Lower lobe of right lung (tissue), 2 donors: ENCODE measurements around the gene SRGAP3. TPM values are rescaled to one million over a fixed set of nuclear protein-coding genes. Genes with fewer than 3 reads are reported as not detected.

ENCODE experiments used
- ATAC-seq, 2 donors: fragments of 200-7000 bp; cut with Tn5 transposase; one replicate each; pipeline ENCODE4 v1.9.1; 2020 to 2022; ENCODE audit warnings: mild to moderate bottlenecking in 2 of 2, moderate library complexity in 2 of 2
- DNase-seq: peaks from one replicate; pipeline ENCODE4 v3.0.0-alpha.2; 2020
- H3K27ac ChIP-seq: fragments of 200-600 bp; one replicate; pipeline ENCODE4 v1.8.0; 2022
- H3K27me3 ChIP-seq: fragments of 200-600 bp; one replicate; pipeline ENCODE4 v1.8.0; 2022; ENCODE audit warnings: low read depth
- H3K36me3 ChIP-seq: fragments of 200-600 bp; one replicate; pipeline ENCODE4 v1.8.0; 2022; ENCODE audit warnings: mild to moderate bottlenecking
- H3K4me1 ChIP-seq: fragments of 200-600 bp; one replicate; pipeline ENCODE4 v1.8.0; 2022
- H3K4me3 ChIP-seq: fragments of 200-600 bp; one replicate; pipeline ENCODE4 v1.8.0; 2022; ENCODE audit warnings: mild to moderate bottlenecking
- H3K9me3 ChIP-seq: fragments of 200-600 bp; one replicate; pipeline ENCODE4 v1.8.0; 2022
- intact Hi-C: fragments of 100-400 bp; cut with DNase I; formaldehyde crosslinking; loops from one replicate; pipeline ENCODE4 v1.11.0; 2022
- total RNA-seq: library from RNA; stranded (reverse); fragmentation: NEBNext Ultra II Directional; extraction: Animal tissue kit (Norgen Biotek cat#: 25700); gene quantifications from one replicate; pipeline ENCODE4 v1.2.1, GENCODE V29; 2021
- TF ChIP-seq, protein P1 (sequence below): fragments of 200-600 bp; IDR thresholded peaks from one replicate; pipeline ENCODE4 v1.8.0; 2022; ENCODE audit warnings: antibody characterized with exemption, mild to moderate bottlenecking
- donor health status: DM: no; HTN: yes; CAD: no; lungs with severe emphysema.

Gene SRGAP3
- total RNA-seq, 1 donor from 2014 or later = 7.8 TPM

DNA sequence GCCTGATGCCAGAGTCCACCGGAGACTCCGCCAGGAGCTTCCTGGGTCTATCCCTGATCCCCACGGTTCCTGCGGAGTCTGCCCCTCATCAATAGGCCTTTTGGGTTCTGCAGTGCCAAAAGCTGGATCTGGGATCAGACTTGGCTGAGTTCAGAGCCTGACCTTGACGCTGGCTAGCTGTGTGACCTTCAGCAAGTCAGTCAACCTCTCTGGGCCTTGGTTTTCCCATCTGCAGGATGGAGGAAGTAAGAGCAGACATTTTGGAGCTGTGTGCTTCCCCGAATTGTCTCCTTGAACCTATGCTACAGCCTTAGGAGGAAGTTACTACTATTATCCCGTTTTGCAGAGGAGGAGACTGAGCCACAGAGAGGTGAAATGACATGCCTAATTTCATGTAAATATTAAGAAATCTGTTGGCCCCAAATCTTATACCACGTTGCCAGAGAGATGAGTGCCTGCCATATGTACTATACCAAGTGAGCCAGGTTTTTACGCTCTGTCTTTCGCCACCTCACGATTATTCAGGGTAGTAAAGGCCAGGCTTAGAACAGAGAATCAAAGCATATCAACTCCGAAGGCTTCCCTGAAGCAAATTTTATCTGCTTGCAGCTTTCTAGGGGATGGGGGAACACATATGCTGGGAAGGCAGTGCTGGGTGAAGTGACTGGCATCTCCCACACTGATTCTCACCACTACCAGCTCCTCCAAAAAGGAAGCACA, 112.5 kb downstream of the SRGAP3 start:
- Histone ChIP-seq H3K4me1 (peaks cover 9% of the 10 kb centered on the region), H3K27ac (no peak overlapping the region), H3K27me3 (peaks cover 7% of the 10 kb centered on the region), H3K36me3 (no peaks in the 10 kb centered on the region), H3K4me3 (no peak overlapping the region), H3K9me3 (no peaks in the 10 kb centered on the region)
- intact Hi-C loops = no loop called here
- ATAC-seq (no peak), DNase-seq (no peak)
- TF ChIP-seq, protein P1, sequence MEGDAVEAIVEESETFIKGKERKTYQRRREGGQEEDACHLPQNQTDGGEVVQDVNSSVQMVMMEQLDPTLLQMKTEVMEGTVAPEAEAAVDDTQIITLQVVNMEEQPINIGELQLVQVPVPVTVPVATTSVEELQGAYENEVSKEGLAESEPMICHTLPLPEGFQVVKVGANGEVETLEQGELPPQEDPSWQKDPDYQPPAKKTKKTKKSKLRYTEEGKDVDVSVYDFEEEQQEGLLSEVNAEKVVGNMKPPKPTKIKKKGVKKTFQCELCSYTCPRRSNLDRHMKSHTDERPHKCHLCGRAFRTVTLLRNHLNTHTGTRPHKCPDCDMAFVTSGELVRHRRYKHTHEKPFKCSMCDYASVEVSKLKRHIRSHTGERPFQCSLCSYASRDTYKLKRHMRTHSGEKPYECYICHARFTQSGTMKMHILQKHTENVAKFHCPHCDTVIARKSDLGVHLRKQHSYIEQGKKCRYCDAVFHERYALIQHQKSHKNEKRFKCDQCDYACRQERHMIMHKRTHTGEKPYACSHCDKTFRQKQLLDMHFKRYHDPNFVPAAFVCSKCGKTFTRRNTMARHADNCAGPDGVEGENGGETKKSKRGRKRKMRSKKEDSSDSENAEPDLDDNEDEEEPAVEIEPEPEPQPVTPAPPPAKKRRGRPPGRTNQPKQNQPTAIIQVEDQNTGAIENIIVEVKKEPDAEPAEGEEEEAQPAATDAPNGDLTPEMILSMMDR = no peak

DNA sequence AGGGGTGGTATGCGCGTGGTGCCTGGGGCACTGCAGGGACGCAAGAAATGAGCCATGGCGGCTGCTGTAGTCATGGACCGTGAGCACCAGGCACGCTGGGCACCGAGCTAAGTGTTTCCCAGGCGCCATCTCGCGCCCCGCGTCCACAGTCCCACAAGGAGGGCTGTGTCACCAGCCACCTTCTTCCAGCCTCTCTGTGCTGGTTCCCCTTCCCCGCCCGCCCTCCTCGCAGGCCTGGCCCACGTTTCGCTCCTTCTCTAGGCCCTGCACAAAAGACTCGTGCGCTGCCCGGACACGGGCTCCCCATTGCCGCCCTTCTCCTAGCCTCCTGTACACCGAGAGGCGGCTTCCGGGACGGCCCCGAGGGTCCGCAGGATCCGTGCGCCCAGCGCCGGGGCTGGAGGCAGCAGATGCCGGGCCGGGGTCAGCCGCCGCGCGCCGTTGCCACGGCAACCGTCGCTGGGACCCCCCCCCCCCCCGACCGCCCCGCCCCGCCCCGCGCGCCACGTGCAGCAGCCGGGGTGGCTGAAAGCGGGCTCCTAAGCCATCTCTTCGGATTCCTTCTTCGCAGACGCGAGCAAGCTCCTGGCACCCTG, 113.4 kb downstream of the SRGAP3 start:
- peak; percentile 21 to 59 for ATAC-seq
- H3K4me3 ChIP-seq = peak overlapping the region; percentile 41
- no peak for DNase-seq
- H3K36me3 ChIP-seq = no peaks in the 10 kb centered on the region
- peaks cover 7% of the 10 kb centered on the region for H3K27me3 ChIP-seq
- peaks cover 9% of the 10 kb centered on the region for H3K4me1 ChIP-seq
- no peak overlapping the region for H3K27ac ChIP-seq
- TF ChIP-seq, protein P1 = no peak
- intact Hi-C loops = no loop called here
- H3K9me3 ChIP-seq = no peaks in the 10 kb centered on the region

DNA sequence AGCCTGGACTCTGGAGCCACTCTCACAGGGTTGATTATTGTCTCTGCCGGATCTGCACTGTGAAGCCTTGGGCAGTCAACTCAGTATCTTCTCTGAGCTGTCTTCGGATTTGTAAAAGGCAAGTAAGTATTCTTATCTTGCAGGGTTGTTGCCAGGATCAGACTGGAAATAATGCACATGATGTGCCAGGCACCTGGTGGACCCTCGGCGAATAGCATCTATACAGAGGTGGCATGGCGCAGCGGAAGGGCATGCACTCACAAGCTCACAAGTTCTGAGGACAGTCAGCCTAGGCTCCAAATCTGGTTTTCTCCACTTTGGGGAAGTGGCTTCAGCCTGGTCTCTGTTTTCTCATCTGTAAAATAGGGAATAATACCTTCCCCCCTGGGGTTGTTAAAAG, 113.9 kb downstream of the SRGAP3 start:
- DNase-seq (no peak), ATAC-seq (no peak)
- Histone ChIP-seq H3K27ac (no peak overlapping the region), H3K4me3 (no peak overlapping the region), H3K27me3 (peaks cover 7% of the 10 kb centered on the region), H3K36me3 (no peaks in the 10 kb centered on the region), H3K9me3 (no peaks in the 10 kb centered on the region), H3K4me1 (peaks cover 9% of the 10 kb centered on the region)
- TF ChIP-seq, protein P1 = no peak
- intact Hi-C loops = no loop called here

DNA sequence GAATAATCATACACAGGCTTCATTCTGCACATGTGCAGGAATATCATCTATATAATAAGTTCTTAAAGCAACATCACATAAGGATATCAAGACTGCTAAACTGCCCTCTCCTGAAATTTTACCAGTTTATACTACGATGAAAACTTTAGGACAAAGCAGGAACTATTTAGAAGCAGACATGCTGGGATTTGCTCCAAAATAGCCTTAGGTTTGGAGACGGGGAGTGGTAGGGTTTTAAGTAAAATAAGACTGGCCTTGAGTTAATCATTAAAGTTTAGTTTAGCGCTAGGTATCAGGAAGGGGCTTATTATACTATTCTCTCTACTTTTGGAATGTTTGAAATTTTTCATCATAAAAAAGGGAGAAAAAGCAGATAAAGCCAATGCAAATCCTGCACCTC, 115.8 kb downstream of the SRGAP3 start:
- peaks cover 9% of the 10 kb centered on the region for H3K4me1 ChIP-seq

DNA sequence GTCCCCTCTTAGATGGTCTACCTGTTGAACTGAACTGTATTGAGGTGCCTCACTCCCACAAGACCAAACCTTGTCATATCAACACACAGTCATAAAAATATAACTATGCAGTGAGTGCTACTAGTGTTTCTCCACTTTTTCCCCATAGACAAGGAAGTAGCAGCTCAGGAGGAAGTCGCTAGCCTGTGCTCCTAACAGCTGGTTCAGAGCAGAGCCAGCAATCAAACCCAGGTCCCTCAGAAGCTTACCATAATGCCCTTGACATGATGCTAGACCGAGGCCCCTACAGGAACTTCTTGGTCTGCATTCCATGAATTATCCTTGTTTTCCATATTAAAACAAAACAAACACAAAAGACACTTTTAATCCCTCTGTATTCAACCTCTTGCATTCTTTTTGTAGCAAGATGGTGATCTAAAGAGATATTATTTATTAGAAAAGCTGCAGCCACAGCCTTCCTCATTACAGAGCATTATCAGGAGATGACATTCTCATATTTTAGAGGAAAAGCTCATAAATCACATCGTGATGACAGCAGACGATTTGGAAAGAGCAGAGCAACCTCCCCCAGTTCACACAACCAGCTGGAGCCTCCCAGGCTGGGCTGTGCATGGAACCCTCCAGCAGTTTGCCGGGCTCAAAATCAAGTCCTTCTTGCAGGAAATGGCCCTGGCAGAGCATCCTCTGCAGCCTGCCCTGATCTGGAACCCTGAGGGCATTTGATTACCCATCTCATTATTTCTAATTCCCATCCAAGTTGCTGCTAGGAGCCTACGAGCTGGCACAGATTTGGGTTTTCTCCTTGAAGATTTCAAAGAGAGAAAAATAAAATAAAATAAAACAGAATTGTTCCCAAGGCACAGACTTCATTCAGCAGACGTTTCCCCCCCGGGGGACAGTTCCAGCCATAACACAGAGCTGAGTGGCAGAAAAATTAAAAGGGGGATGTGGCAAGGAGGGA, 118.8 kb downstream of the SRGAP3 start:
- TF ChIP-seq, protein P1 = no peak
- ATAC-seq (no peak), DNase-seq (no peak)
- intact Hi-C loops = no loop called here
- no peaks in the 10 kb centered on the region for H3K4me1 ChIP-seq
- H3K36me3 ChIP-seq = no peaks in the 10 kb centered on the region
- H3K27me3 ChIP-seq = peaks cover under 1% of the 10 kb centered on the region
- H3K9me3 ChIP-seq = no peaks in the 10 kb centered on the region
- no peak overlapping the region for H3K27ac ChIP-seq
- no peak overlapping the region for H3K4me3 ChIP-seq

More for the DNA sequence above, 115.8 kb downstream of the SRGAP3 start:
- no peaks in the 10 kb centered on the region for H3K36me3 ChIP-seq
- H3K27me3 ChIP-seq = peaks cover 7% of the 10 kb centered on the region
- H3K4me3 ChIP-seq = no peak overlapping the region
- H3K27ac ChIP-seq = no peak overlapping the region
- intact Hi-C loops = no loop called here
- TF ChIP-seq, protein P1 = no peak
- DNase-seq (no peak), ATAC-seq (no peak)
- H3K9me3 ChIP-seq = no peaks in the 10 kb centered on the region
